MG63 (cell line): ENCODE data around the gene NEURL1. TPM values are rescaled to one million over a fixed set of nuclear protein-coding genes. Genes with fewer than 3 reads are reported as not detected.
"Not testable (repeated sequence)": the region's sequence is repeated elsewhere in the genome, so short reads cannot be mapped to it uniquely, and the experiment has no call there.

Experiments used
- DNase-seq: peaks from one replicate; pipeline ENCODE4 v3.0.0-alpha.2; 2020
- H3K27me3 ChIP-seq: fragments of 250-450 bp; sonication (Bioruptor Pico); 2 replicates; pipeline ENCODE4 v1.5.1; 2020; ENCODE audit warnings: mild to moderate bottlenecking, moderate library complexity
- H3K36me3 ChIP-seq: fragments of 250-450 bp; sonication (Bioruptor Pico); 2 replicates; pipeline ENCODE4 v1.5.1; 2020; ENCODE audit warnings: mild to moderate bottlenecking, moderate library complexity
- H3K4me3 ChIP-seq: fragments of 250-450 bp; sonication (Bioruptor Pico); 2 replicates; pipeline ENCODE4 v1.5.1; 2020; ENCODE audit warnings: mild to moderate bottlenecking, moderate library complexity
- H3K9me3 ChIP-seq: fragments of 250-450 bp; sonication (Bioruptor Pico); 2 replicates; pipeline ENCODE4 v1.5.1; 2020; ENCODE audit warnings: mild to moderate bottlenecking, moderate library complexity
- total RNA-seq: library from RNA; depleted of rRNA; stranded (reverse); fragments of >200 nt; shearing (Covaris generic); gene quantifications from 2 replicates; pipeline ENCODE4 v1.2.3, GENCODE V29; 2014; ENCODE audit warnings: low replicate concordance

NEURL1 gene
- total RNA-seq, 1 experiment from 2014 or later, result not detected

DNA sequence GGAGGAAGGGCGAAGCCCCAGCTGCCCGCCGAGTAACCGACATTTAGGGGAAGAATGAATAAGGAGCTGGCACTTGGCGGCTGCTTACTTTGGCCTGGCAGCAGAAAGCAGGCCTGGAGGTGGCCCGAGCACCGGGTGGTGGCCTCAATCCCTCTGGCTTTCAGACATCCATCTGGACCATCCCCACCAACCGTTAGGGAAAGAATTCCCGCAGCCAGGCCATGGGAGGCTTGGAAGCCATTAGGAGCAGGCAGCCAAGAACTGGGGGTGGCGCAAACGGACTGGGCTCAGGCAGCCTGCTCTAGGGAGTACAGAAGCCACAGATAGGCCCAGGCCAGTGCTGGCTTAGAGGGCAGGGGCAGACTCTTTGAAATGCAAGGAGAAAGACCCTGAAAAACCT is 132.7 kb downstream of the NEURL1 start:
- H3K36me3 ChIP-seq, result peaks cover 60% of the 10 kb centered on the region
- no peak for DNase-seq
- no peaks in the 10 kb centered on the region for H3K9me3 ChIP-seq
- no peak overlapping the region for H3K4me3 ChIP-seq
- no peaks in the 10 kb centered on the region for H3K27me3 ChIP-seq

DNA sequence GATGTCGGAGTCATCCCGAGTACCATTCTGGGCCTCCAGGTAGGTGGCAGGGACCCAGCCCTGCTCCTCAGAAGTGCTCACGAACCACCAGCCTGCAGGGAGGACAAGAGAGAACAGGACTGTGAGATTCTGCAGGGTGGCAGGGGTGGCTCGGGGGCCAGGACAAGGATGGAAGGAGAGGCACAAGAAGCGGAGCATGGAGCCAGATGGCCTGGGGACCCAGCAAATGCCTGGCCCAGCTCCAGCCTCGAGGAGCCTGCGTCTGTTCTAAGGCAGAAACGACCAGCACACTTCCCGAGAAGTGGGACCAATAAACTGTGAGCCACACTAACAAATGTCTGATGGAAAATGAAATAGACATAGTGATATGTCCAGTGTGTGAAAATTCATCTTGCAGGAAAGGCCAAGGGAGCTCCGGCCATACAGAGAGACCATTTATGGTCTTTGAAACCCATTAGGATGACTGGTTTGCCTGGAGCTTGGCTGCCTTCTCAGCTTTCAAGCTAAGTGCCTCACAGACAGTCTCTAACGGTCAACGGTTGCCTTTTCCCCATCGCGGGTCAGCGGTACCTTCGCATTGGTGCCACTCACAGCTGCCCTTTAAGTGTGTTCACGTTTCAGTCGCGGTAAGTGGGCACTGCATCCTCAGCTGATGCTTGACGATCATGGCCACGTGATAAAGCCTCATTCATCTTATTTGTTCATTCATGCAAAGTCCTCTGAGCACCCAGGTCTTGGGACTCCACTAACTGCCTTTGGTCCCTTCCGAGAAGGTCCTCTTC is 133.8 kb downstream of the NEURL1 start:
- DNase-seq, result no peak
- Histone ChIP-seq H3K9me3 (no peaks in the 10 kb centered on the region), H3K27me3 (no peaks in the 10 kb centered on the region), H3K36me3 (peaks cover 62% of the 10 kb centered on the region), H3K4me3 (no peak overlapping the region)

DNA sequence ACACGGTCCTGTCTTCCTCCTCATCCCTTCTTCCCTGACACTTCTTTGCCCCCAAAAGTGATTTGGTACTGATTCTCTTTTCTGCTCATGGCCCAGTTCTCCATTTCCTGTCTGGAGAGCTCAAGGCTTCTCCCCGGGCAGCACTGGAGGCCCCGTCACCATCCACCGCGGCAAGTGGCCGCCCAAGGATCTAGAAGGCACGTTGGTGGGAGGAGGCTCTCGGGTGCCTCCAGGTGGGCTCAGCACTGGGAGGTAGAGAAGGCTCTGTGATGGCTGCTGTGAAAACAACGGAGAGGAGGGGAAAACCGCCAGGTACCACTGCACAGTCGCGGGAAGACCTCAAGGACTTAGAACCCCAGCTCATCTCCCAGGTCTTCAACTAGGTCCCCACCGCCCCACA is 134.4 kb downstream of the NEURL1 start:
- Histone ChIP-seq H3K4me3 (no peak overlapping the region), H3K9me3 (no peaks in the 10 kb centered on the region), H3K36me3 (peaks cover 63% of the 10 kb centered on the region), H3K27me3 (no peaks in the 10 kb centered on the region)
- DNase-seq, result no peak

DNA sequence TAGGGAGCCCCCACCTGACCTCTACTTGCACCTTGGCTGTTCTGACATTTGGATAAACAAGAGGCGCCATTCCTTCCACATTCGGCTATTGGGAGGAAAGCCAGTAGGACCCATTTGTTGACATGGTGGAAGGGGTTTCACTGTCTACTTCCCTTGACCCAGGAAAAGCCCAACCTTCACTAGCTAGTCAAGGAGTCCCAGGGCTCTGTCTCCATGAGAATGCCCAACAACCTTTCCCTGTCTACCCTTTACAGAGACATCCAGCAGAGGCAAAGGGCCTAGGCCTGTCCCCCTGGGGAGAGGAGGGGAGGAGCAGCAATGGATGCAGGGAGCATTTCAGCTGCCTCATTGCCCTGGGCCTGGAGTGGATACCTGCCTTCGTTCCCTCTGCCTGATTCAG is 136.1 kb downstream of the NEURL1 start:
- no peak overlapping the region for H3K4me3 ChIP-seq
- H3K9me3 ChIP-seq, result no peaks in the 10 kb centered on the region
- peaks cover 61% of the 10 kb centered on the region for H3K36me3 ChIP-seq
- no peak for DNase-seq
- H3K27me3 ChIP-seq, result no peaks in the 10 kb centered on the region

DNA sequence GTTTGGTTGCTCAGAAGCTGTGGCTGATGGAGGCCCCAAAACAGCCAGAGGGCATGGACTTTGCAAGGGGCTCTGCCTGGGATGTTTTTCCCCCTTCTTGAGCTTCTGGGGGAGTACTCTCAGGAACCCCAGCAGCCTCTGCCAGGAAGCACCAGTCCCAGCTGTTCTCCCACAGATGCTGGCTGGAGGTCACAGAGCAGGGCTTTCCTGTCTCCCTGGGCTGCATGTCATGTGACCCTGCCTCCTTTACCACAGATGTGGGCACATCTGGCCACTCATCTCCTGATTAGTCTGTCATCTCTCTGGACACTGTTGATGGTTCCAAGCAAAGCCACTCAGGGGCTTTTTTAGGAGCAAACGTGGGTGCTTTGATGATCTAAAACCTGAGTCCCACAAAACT is 136.7 kb downstream of the NEURL1 start:
- Histone ChIP-seq H3K4me3 (no peak overlapping the region), H3K36me3 (peaks cover 61% of the 10 kb centered on the region), H3K9me3 (no peaks in the 10 kb centered on the region), H3K27me3 (no peaks in the 10 kb centered on the region)
- DNase-seq, result no peak

DNA sequence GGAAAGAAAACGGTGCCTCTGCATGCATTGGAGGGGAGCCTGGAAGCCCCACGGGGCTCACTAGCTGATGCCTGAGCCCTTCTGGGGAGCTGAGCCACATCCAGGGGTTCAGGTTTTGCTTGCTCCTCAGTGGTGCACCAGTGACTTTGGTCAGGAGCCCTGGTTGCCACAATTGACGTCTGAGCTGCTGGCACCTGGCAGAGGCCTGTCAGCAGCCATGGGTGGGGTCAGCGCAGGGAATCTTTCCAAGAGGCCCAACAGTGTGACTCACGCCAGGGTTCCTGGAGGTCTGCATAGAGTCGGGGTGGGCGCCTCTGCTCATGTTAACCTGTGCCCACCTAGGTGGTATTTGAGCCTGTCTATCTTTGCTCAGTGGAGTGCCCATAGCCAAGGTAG is 138.7 kb downstream of the NEURL1 start:
- Histone ChIP-seq H3K36me3 (peaks cover 65% of the 10 kb centered on the region), H3K27me3 (no peaks in the 10 kb centered on the region), H3K9me3 (no peaks in the 10 kb centered on the region), H3K4me3 (no peak overlapping the region)
- DNase-seq, result no peak

DNA sequence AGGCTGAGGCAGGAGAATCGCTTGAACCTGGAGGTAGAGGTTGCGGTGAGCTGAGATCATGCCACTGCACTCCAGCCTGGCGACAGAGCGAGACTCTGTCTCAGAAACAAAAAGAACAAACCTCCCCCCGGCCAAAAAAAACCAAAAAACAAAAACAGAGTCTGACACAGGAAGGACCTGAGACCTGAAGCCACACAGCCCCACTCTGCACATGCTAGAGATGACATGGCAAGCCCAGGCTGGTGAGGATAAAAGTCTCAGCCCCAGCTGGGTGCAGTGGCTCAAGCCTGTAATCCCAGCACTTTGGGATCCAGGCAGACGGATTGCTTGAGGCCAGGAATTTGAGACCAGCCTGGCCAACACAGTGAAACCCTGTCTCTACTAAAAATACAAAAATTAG is 139.4 kb downstream of the NEURL1 start:
- not testable (repeated sequence) for DNase-seq, H3K9me3 ChIP-seq, H3K27me3 ChIP-seq, H3K4me3 ChIP-seq
- H3K36me3 ChIP-seq, result peaks cover 68% of the 10 kb centered on the region

DNA sequence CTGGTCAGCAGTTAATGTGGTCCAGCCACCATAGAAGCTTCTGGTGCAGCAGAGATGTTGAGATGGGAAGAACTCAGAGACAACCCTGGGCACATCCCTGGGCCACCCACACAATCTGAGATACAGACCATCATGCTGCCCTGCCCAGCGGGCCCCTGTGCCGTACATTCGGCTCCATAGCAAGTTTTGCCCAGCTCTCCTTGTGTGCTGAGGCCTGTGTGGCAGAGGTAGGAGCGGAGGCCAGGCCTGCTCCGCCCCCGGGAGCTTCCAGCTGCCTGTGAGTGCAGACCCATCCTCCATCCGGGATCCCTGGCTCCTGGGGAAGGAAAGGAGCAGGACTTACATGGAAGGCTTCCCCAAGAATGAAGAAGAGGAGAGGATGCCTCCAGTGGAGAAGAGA is 140.3 kb downstream of the NEURL1 start:
- H3K9me3 ChIP-seq, result no peaks in the 10 kb centered on the region
- peaks cover 71% of the 10 kb centered on the region for H3K36me3 ChIP-seq
- no peak overlapping the region for H3K4me3 ChIP-seq
- H3K27me3 ChIP-seq, result no peaks in the 10 kb centered on the region
- no peak for DNase-seq

DNA sequence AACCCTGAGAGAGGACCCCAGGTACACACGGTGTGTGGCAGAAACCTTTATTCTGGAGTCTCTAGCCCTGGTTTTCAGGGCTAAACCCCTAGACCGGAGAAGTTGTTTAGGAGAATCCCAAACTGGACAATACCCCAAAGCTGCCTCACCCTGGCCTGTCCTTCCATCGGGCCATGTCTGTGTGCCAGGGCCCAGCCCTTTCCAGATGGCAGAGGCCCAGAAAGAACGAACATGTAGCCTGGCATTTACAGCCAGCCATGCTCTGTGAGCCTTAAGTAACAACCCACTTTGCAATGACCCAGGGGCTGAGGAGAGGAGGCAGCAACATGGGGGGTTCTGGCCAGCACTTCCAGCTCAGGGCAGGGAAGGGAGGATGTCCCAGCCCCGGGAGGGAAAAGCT is 142.1 kb downstream of the NEURL1 start:
- no peaks in the 10 kb centered on the region for H3K27me3 ChIP-seq
- no peak overlapping the region for H3K4me3 ChIP-seq
- peak; percentile 58 for DNase-seq
- H3K36me3 ChIP-seq, result peaks cover 74% of the 10 kb centered on the region
- no peaks in the 10 kb centered on the region for H3K9me3 ChIP-seq

DNA sequence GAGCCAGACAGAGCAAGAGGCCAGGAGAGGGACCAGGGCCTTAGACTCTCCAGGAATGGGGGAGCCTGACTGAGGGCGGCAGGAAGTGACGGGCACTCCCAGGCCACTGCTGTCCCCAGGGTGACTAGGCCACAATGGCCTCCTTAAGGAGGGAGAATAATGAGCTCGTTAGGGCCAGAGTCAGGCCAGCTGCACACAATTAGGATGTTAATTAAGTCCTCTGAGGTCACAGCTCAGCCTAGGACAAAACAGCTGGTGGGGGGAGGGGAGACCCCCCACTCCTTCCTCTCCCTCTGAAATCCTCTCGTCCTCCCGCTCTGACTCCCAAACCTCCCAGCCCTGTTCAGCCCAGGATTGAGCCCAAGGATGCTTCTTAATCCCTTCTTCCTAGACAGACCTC is 143.0 kb downstream of the NEURL1 start:
- H3K27me3 ChIP-seq, result no peaks in the 10 kb centered on the region
- DNase-seq, result no peak
- peaks cover 74% of the 10 kb centered on the region for H3K36me3 ChIP-seq
- H3K9me3 ChIP-seq, result no peaks in the 10 kb centered on the region
- no peak overlapping the region for H3K4me3 ChIP-seq

DNA sequence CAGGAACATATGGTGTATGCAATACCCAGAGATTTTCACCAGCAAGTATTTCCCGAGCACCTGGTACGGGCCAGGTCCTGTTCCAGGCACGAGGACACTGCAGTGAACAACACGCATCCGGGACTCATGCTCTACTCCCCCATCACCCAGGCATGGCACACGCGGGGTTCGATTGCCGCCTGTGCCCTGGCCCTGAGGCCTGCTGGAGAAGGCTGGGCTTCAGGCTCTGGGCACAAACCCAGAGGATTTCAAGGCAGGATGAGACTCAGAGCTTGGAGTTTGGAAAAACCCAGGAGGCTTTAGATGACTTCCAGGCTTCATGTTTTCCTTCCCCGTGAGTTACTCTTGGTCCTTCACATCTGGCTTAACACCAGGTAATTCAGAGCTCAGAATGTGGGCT is 143.5 kb downstream of the NEURL1 start:
- Histone ChIP-seq H3K4me3 (no peak overlapping the region), H3K27me3 (no peaks in the 10 kb centered on the region), H3K36me3 (peaks cover 74% of the 10 kb centered on the region), H3K9me3 (no peaks in the 10 kb centered on the region)
- peak; percentile 60 for DNase-seq

DNA sequence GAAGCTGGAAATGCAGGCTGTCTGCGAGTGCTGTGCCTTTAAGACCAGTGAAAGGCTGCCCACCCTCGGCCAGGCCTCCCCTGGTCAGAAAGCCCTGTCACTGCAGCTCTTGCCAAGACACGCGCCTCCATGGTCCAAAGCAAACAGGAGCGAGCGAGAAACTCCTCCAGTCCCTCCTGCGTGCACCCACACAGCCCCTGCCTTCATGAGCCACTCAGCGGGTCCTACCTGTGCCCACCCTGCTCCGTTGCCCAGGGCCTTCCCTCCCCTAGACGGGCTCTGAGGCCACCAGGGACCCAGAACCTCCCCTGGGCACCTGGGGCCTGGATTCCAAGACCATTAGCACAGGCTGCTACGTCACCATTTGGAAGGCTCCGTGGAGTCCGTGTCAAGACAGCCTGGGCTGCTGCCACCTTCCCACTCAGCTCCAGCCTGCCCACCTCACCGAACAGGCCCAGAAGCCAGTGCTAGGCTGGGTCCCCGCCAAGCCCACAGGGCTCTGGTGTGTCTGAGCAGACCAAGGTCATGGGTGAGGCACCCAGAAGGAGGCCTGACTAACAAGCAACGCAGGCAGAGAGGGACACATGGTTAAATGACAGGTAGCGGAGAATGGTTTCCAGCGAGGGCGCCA is 144.5 kb downstream of the NEURL1 start:
- no peaks in the 10 kb centered on the region for H3K9me3 ChIP-seq
- H3K27me3 ChIP-seq, result no peaks in the 10 kb centered on the region
- no peak overlapping the region for H3K4me3 ChIP-seq
- peaks cover 77% of the 10 kb centered on the region for H3K36me3 ChIP-seq
- peak; percentile 100 for DNase-seq

DNA sequence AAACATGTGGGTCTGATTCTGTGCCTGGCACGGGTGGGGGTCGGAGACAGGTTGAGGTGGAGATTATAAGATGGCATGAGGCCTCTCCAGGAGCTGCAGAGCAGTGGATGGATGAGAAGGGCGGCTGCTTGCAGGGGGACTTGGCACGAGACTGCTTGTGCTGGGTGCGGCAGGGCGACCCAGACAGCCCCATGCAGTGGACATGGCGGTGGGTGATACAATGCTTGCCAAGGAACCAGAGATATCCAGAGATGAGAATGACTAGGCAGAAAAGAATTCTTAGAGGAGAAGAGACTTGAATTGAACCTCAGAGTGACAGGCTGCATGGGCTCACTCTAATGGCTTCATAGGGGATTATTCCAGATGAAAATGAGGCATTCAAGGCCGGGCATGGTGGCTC is 145.4 kb downstream of the NEURL1 start:
- Histone ChIP-seq H3K36me3 (peaks cover 81% of the 10 kb centered on the region), H3K4me3 (no peak overlapping the region), H3K27me3 (no peaks in the 10 kb centered on the region), H3K9me3 (no peaks in the 10 kb centered on the region)
- peak; percentile 59 for DNase-seq

DNA sequence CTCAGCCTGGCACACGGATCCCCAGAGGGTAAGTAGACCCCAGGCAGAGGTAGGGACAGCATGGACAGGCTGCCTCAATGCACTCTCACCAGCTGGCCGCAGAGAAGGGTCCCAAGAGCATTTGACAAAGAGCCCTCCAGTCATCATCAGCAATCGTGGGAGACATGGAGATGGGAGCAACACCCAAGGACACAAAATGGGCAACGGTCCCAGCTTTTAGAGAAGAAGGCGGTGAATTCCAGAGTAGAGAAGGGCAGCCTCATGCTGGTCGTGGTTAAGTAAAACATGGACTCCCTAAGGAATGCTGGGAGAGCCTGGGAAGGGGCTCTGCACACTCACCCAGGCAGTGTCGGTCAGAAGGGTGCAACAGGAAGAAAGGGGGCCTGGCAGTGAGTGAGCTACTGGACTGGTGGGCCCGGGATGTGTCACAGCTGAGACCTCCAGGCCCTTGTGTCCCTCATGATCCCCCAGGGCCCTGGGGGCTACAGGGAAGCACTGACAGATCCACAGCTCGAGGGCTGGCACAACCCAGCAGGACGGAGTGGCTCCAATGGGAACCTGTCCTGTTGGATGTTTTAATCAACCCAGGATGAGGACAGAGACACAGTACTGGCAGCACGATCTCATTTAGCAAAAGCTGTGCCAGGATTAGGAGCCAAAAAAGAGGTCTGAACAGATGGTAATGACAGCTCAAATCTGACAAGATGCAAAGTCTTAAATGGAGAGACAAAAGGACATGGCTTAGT is 147.1 kb downstream of the NEURL1 start:
- DNase-seq, result no peak
- Histone ChIP-seq H3K4me3 (no peak overlapping the region), H3K36me3 (peaks cover 72% of the 10 kb centered on the region), H3K27me3 (no peaks in the 10 kb centered on the region), H3K9me3 (no peaks in the 10 kb centered on the region)

DNA sequence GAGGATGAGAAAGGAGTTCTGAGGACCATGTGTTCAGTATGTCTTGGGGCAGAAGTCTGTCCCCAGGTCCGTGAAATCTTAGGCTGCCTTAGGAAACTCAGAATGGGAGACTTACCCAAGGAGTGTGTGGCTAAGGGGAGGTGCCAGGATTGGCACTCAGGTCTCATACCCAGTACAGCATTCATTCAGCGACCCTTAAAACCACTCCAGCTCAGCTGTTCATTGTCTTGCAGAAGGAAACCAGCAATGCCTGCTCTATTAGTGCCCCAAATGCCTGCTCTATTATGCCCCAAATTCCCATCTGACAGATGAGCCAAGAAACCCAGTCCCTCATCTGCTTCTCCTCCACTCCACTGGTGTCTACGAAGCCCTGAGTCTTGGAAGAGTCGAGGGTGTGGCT is 147.8 kb downstream of the NEURL1 start:
- no peak for DNase-seq
- Histone ChIP-seq H3K4me3 (no peak overlapping the region), H3K9me3 (no peaks in the 10 kb centered on the region), H3K27me3 (no peaks in the 10 kb centered on the region), H3K36me3 (peaks cover 71% of the 10 kb centered on the region)
